ENCODE data around the gene EDC4. TPM values are rescaled to one million over a fixed set of nuclear protein-coding genes. Genes with fewer than 3 reads are reported as not detected.
A peak's percentile ranks its signal among the peaks of the same experiment; 100 is the strongest.

Gene EDC4
- polyA plus RNA-seq, 4 donors, result 30.6 to 76.5 (median 55.2) TPM

- 94 to 97% (median 96%) methylated on average over 11 of the region's 11 CpGs for WGBS, 3 donors
- Histone ChIP-seq H3K9me3 (ENCODE audit: control insufficient read depth in 2 of 2, insufficient read depth in 1 of 2, low read depth in 1 of 2, low read length in 1 of 2) (no peaks in the 10 kb centered on the region), H3K36me3 (ENCODE audit: control insufficient read depth in 3 of 3, insufficient read depth in 2 of 3, low read depth in 1 of 3, low read length in 3 of 3) (peaks cover 17 to 73% (median 36%) of the 10 kb centered on the region in 3 donors), H3K4me1 (ENCODE audit: control insufficient read depth in 3 of 3, insufficient read depth in 2 of 3, low read depth in 1 of 3, low read length in 2 of 3) (peaks cover 0 to 21% (median 9%) of the 10 kb centered on the region in 3 donors), H3K27ac (ENCODE audit: low read depth in 1 of 3, low read length in 2 of 3) (no peak overlapping the region), H3K4me3 (ENCODE audit: low read depth in 1 of 3, low read length in 3 of 3) (no peak overlapping the region), H3K27me3 (ENCODE audit: control insufficient read depth in 3 of 3, insufficient read depth in 3 of 3, low read length in 3 of 3) (no peaks in the 10 kb centered on the region)
- DNase-seq (no peak), FAIRE-seq (no peak)
These were observed 4.2 kb downstream of the EDC4 start for GRCh38 chr16:67877064-67877463.

- no peak for DNase-seq
- no peaks in the 10 kb centered on the region for H3K27me3 ChIP-seq (ENCODE audit: control insufficient read depth in 3 of 3, insufficient read depth in 3 of 3, low read length in 3 of 3)
- no peaks in the 10 kb centered on the region for H3K9me3 ChIP-seq (ENCODE audit: control insufficient read depth in 2 of 2, insufficient read depth in 1 of 2, low read depth in 1 of 2, low read length in 1 of 2)
- H3K36me3 ChIP-seq (ENCODE audit: control insufficient read depth in 3 of 3, insufficient read depth in 2 of 3, low read depth in 1 of 3, low read length in 3 of 3), result peaks cover 20 to 81% (median 46%) of the 10 kb centered on the region in 3 donors
- peaks cover 0 to 32% (median 9%) of the 10 kb centered on the region in 3 donors for H3K4me1 ChIP-seq (ENCODE audit: control insufficient read depth in 3 of 3, insufficient read depth in 2 of 3, low read depth in 1 of 3, low read length in 2 of 3)
- H3K27ac ChIP-seq (ENCODE audit: low read depth in 1 of 3, low read length in 2 of 3), result no peak overlapping the region
- no peak for FAIRE-seq
- H3K4me3 ChIP-seq (ENCODE audit: low read depth in 1 of 3, low read length in 3 of 3), result no peak overlapping the region
- WGBS, 3 donors, result 83 to 97% (median 93%) methylated on average over 6 of the region's 6 CpGs
These were observed 5.4 kb downstream of the EDC4 start for GRCh38 chr16:67878232-67878631.

GRCh38 chr16:67878846-67879245 lies 6.0 kb downstream of the EDC4 start:
- peaks cover 0 to 35% (median 9%) of the 10 kb centered on the region in 3 donors for H3K4me1 ChIP-seq (ENCODE audit: control insufficient read depth in 3 of 3, insufficient read depth in 2 of 3, low read depth in 1 of 3, low read length in 2 of 3)
- WGBS, 3 donors, result 94 to 97% (median 95%) methylated on average over 9 of the region's 9 CpGs
- no peak overlapping the region for H3K27ac ChIP-seq (ENCODE audit: low read depth in 1 of 3, low read length in 2 of 3)
- no peaks in the 10 kb centered on the region for H3K27me3 ChIP-seq (ENCODE audit: control insufficient read depth in 3 of 3, insufficient read depth in 3 of 3, low read length in 3 of 3)
- no peaks in the 10 kb centered on the region for H3K9me3 ChIP-seq (ENCODE audit: control insufficient read depth in 2 of 2, insufficient read depth in 1 of 2, low read depth in 1 of 2, low read length in 1 of 2)
- DNase-seq, result no peak
- no peak for FAIRE-seq
- no peak overlapping the region for H3K4me3 ChIP-seq (ENCODE audit: low read depth in 1 of 3, low read length in 3 of 3)
- peaks cover 20 to 87% (median 46%) of the 10 kb centered on the region in 3 donors for H3K36me3 ChIP-seq (ENCODE audit: control insufficient read depth in 3 of 3, insufficient read depth in 2 of 3, low read depth in 1 of 3, low read length in 3 of 3)

GRCh38 chr16:67879462-67879861 lies 6.6 kb downstream of the EDC4 start:
- no peak overlapping the region for H3K27ac ChIP-seq (ENCODE audit: low read depth in 1 of 3, low read length in 2 of 3)
- 90 to 97% (median 94%) methylated on average over 12 of the region's 12 CpGs for WGBS, 3 donors
- peaks cover 0 to 31% (median 3%) of the 10 kb centered on the region in 3 donors for H3K4me1 ChIP-seq (ENCODE audit: control insufficient read depth in 3 of 3, insufficient read depth in 2 of 3, low read depth in 1 of 3, low read length in 2 of 3)
- DNase-seq (no peak), FAIRE-seq (no peak)
- H3K27me3 ChIP-seq (ENCODE audit: control insufficient read depth in 3 of 3, insufficient read depth in 3 of 3, low read length in 3 of 3), result no peaks in the 10 kb centered on the region
- H3K4me3 ChIP-seq (ENCODE audit: low read depth in 1 of 3, low read length in 3 of 3), result no peak overlapping the region
- H3K9me3 ChIP-seq (ENCODE audit: control insufficient read depth in 2 of 2, insufficient read depth in 1 of 2, low read depth in 1 of 2, low read length in 1 of 2), result no peaks in the 10 kb centered on the region
- peaks cover 20 to 89% (median 46%) of the 10 kb centered on the region in 3 donors for H3K36me3 ChIP-seq (ENCODE audit: control insufficient read depth in 3 of 3, insufficient read depth in 2 of 3, low read depth in 1 of 3, low read length in 3 of 3)

- Histone ChIP-seq H3K27ac (ENCODE audit: low read depth in 1 of 3, low read length in 2 of 3) (no peak overlapping the region), H3K36me3 (ENCODE audit: control insufficient read depth in 3 of 3, insufficient read depth in 2 of 3, low read depth in 1 of 3, low read length in 3 of 3) (peaks cover 20 to 94% (median 46%) of the 10 kb centered on the region in 3 donors), H3K9me3 (ENCODE audit: control insufficient read depth in 2 of 2, insufficient read depth in 1 of 2, low read depth in 1 of 2, low read length in 1 of 2) (no peaks in the 10 kb centered on the region), H3K27me3 (ENCODE audit: control insufficient read depth in 3 of 3, insufficient read depth in 3 of 3, low read length in 3 of 3) (no peaks in the 10 kb centered on the region), H3K4me3 (ENCODE audit: low read depth in 1 of 3, low read length in 3 of 3) (no peak overlapping the region), H3K4me1 (ENCODE audit: control insufficient read depth in 3 of 3, insufficient read depth in 2 of 3, low read depth in 1 of 3, low read length in 2 of 3) (peaks cover 0 to 30% (median 0%) of the 10 kb centered on the region in 3 donors)
- 86 to 92% (median 89%) methylated on average over 3 to 5 of the region's 5 CpGs for WGBS, 3 donors
- FAIRE-seq (no peak), DNase-seq (no peak)
These were observed 7.1 kb downstream of the EDC4 start for GRCh38 chr16:67879936-67880335.

- WGBS, 3 donors, result 93 to 95% (median 95%) methylated on average over 13 of the region's 13 CpGs
- DNase-seq (no peak), FAIRE-seq (no peak)
- Histone ChIP-seq H3K9me3 (ENCODE audit: control insufficient read depth in 2 of 2, insufficient read depth in 1 of 2, low read depth in 1 of 2, low read length in 1 of 2) (no peaks in the 10 kb centered on the region), H3K36me3 (ENCODE audit: control insufficient read depth in 3 of 3, insufficient read depth in 2 of 3, low read depth in 1 of 3, low read length in 3 of 3) (peaks cover 22 to 100% (median 46%) of the 10 kb centered on the region in 3 donors), H3K27ac (ENCODE audit: low read depth in 1 of 3, low read length in 2 of 3) (no peak overlapping the region), H3K4me3 (ENCODE audit: low read depth in 1 of 3, low read length in 3 of 3) (no peak overlapping the region), H3K4me1 (ENCODE audit: control insufficient read depth in 3 of 3, insufficient read depth in 2 of 3, low read depth in 1 of 3, low read length in 2 of 3) (peaks cover 0 to 24% (median 0%) of the 10 kb centered on the region in 3 donors), H3K27me3 (ENCODE audit: control insufficient read depth in 3 of 3, insufficient read depth in 3 of 3, low read length in 3 of 3) (no peaks in the 10 kb centered on the region)
These were observed 7.7 kb downstream of the EDC4 start for GRCh38 chr16:67880584-67880983.

GRCh38 chr16:67881621-67882161 lies 8.8 kb downstream of the EDC4 start:
- 92 to 94% (median 93%) methylated on average over 21 of the region's 21 CpGs for WGBS, 3 donors
- H3K9me3 ChIP-seq (ENCODE audit: control insufficient read depth in 2 of 2, insufficient read depth in 1 of 2, low read depth in 1 of 2, low read length in 1 of 2), result no peaks in the 10 kb centered on the region
- DNase-seq, result no peak
- peaks cover 22 to 100% (median 46%) of the 10 kb centered on the region in 3 donors for H3K36me3 ChIP-seq (ENCODE audit: control insufficient read depth in 3 of 3, insufficient read depth in 2 of 3, low read depth in 1 of 3, low read length in 3 of 3)
- peak overlapping the region in 1 of 3 donors; percentile 82 for H3K27ac ChIP-seq (ENCODE audit: low read depth in 1 of 3, low read length in 2 of 3)
- H3K4me1 ChIP-seq (ENCODE audit: control insufficient read depth in 3 of 3, insufficient read depth in 2 of 3, low read depth in 1 of 3, low read length in 2 of 3), result peaks cover 0 to 24% (median 0%) of the 10 kb centered on the region in 3 donors
- FAIRE-seq, result no peak
- no peak overlapping the region for H3K4me3 ChIP-seq (ENCODE audit: low read depth in 1 of 3, low read length in 3 of 3)
- H3K27me3 ChIP-seq (ENCODE audit: control insufficient read depth in 3 of 3, insufficient read depth in 3 of 3, low read length in 3 of 3), result no peaks in the 10 kb centered on the region

GRCh38 chr16:67882374-67883145 lies 9.7 kb downstream of the EDC4 start:
- Histone ChIP-seq H3K4me3 (ENCODE audit: low read depth in 1 of 3, low read length in 3 of 3) (no peak overlapping the region), H3K4me1 (ENCODE audit: control insufficient read depth in 3 of 3, insufficient read depth in 2 of 3, low read depth in 1 of 3, low read length in 2 of 3) (peaks cover 0 to 24% (median 0%) of the 10 kb centered on the region in 3 donors), H3K27ac (ENCODE audit: low read depth in 1 of 3, low read length in 2 of 3) (peak overlapping the region in 2 of 3 donors; percentile 32 to 82), H3K27me3 (ENCODE audit: control insufficient read depth in 3 of 3, insufficient read depth in 3 of 3, low read length in 3 of 3) (no peaks in the 10 kb centered on the region), H3K9me3 (ENCODE audit: control insufficient read depth in 2 of 2, insufficient read depth in 1 of 2, low read depth in 1 of 2, low read length in 1 of 2) (no peaks in the 10 kb centered on the region), H3K36me3 (ENCODE audit: control insufficient read depth in 3 of 3, insufficient read depth in 2 of 3, low read depth in 1 of 3, low read length in 3 of 3) (peaks cover 22 to 96% (median 46%) of the 10 kb centered on the region in 3 donors)
- FAIRE-seq (no peak), DNase-seq (no peak)
- 74 to 83% (median 82%) methylated on average over 18 of the region's 18 CpGs for WGBS, 3 donors

All from small intestine (tissue), 7 donors.